ACC112 (cell line): ENCODE measurements around the gene YKT6.

Experiments
- H2AFZ ChIP-seq: fragments of 200-600 bp; sonication (generic); one replicate; pipeline ENCODE4 v1.6.0; 2017; ENCODE audit warnings: antibody characterized with exemption, low read length; ENCODE audit not compliant: unreplicated experiment
- H3K27ac ChIP-seq: fragments of 200-600 bp; sonication (generic); 2 replicates; pipeline ENCODE4 v1.5.1; 2014; ENCODE audit warnings: low read depth, mild to moderate bottlenecking, antibody characterized with exemption, low read length, moderate library complexity
- H3K27me3 ChIP-seq: fragments of 200-600 bp; sonication (generic); 2 replicates; pipeline ENCODE4 v1.6.1; 2014; ENCODE audit warnings: mild to moderate bottlenecking, antibody characterized with exemption, low read length, moderate library complexity, mixed read lengths; ENCODE audit not compliant: insufficient read depth
- H3K36me3 ChIP-seq: fragments of 200-600 bp; sonication (generic); 2 replicates; pipeline ENCODE4 v1.6.1; 2016; ENCODE audit warnings: mild to moderate bottlenecking, antibody characterized with exemption, low read length, moderate library complexity, mixed read lengths; ENCODE audit not compliant: insufficient read depth
- H3K4me1 ChIP-seq: fragments of 200-600 bp; sonication (generic); one replicate; pipeline ENCODE4 v1.6.1; 2016; ENCODE audit warnings: low read length, mixed read lengths; ENCODE audit not compliant: insufficient read depth, unreplicated experiment, control insufficient read depth
- H3K4me3 ChIP-seq: fragments of 200-600 bp; sonication (generic); 2 replicates; pipeline ENCODE4 v1.5.1; 2014; ENCODE audit warnings: mild to moderate bottlenecking, low read depth, low read length
- H3K79me2 ChIP-seq: fragments of 200-600 bp; sonication (generic); one replicate; pipeline ENCODE4 v1.6.0; 2016; ENCODE audit warnings: low read length; ENCODE audit not compliant: control insufficient read depth, unreplicated experiment, insufficient read depth

YKT6 gene

DNA sequence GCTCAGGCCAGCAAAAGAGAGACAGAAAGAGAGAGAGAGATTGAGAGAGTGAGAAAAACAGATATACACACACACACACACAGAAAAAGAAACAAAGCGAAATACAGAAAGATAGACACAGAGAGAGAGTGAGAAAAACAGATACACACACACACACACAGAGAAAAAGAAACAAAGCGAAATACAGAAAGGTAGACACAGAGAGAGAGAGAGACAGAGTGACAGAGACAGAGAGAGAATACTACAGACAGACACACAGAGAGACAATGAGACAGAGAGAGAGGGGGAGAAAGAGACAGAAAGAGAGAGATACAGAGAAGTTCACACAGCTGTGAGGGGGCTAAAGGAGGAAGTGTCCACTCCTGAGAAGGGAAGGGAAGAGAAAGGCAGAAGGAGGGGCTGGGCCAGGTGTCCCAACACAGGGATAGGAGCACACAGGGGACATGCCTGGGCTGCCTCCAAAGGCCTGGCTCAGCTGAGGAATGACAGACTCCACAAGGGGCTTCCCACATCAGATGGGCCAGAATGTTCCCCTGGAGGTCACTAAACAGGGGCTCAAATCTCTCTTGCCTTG, 15.8 kb upstream of the YKT6 start:
- Histone ChIP-seq H3K4me3 (no peak overlapping the region), H3K27me3 (peaks cover 3% of the 10 kb centered on the region; the same call in 1 of the 2 replicates), H2AFZ (peak overlapping the region; percentile 57), H3K79me2 (no peaks in the 10 kb centered on the region), H3K27ac (peak overlapping the region; percentile 25; the same call in 1 of the 2 replicates), H3K36me3 (no peaks in the 10 kb centered on the region), H3K4me1 (peaks cover 13% of the 10 kb centered on the region)

DNA sequence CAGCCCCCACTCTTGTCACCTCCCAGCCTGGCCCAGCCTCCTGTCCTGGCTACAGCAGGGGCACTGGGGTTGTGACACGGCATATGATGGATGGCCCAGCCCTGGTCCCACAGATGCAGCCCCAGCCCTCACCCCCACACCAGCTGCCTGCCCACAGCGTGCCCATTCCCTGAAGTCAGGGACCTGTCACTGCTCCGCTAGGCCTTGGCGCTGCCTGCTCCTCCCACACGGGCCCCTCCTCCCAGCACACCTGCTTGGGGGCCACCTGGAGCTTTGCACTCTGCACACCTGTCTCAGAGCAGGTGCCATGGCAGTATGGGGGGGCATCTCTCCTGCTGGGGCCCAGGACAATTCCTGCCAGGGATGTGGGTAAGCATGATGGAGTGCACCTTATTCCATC, 15.0 kb upstream of the YKT6 start:
- Histone ChIP-seq H3K4me3 (no peak overlapping the region), H3K79me2 (no peaks in the 10 kb centered on the region), H3K36me3 (no peaks in the 10 kb centered on the region), H2AFZ (no peak overlapping the region), H3K27ac (no peak overlapping the region), H3K27me3 (peaks cover under 1% of the 10 kb centered on the region; the same call in 1 of the 2 replicates), H3K4me1 (peaks cover 13% of the 10 kb centered on the region)

DNA sequence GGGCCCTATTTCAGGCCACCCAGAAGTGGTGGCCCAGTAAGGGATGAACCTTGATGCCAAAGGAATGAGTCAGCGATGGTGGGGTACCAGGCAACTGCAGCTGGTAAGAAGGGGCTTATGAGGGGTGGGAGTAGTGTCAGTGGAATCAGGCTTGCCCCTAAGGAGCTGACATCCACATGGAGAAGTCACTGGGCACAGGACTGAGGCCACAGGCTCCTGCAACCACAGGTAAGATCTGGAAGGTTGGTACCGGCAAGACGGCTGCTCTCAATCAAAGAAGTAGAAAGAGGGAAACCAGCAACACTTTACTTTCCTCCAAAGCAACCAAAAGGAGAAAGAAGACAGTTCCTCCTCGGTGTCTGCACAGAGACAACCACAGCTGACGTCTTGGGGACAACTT, 14.0 kb upstream of the YKT6 start:
- H3K4me3 ChIP-seq = no peak overlapping the region
- no peaks in the 10 kb centered on the region for H3K36me3 ChIP-seq
- H3K27me3 ChIP-seq = no peaks in the 10 kb centered on the region
- H3K79me2 ChIP-seq = no peaks in the 10 kb centered on the region
- H2AFZ ChIP-seq = no peak overlapping the region
- H3K27ac ChIP-seq = no peak overlapping the region
- H3K4me1 ChIP-seq = peaks cover 13% of the 10 kb centered on the region

DNA sequence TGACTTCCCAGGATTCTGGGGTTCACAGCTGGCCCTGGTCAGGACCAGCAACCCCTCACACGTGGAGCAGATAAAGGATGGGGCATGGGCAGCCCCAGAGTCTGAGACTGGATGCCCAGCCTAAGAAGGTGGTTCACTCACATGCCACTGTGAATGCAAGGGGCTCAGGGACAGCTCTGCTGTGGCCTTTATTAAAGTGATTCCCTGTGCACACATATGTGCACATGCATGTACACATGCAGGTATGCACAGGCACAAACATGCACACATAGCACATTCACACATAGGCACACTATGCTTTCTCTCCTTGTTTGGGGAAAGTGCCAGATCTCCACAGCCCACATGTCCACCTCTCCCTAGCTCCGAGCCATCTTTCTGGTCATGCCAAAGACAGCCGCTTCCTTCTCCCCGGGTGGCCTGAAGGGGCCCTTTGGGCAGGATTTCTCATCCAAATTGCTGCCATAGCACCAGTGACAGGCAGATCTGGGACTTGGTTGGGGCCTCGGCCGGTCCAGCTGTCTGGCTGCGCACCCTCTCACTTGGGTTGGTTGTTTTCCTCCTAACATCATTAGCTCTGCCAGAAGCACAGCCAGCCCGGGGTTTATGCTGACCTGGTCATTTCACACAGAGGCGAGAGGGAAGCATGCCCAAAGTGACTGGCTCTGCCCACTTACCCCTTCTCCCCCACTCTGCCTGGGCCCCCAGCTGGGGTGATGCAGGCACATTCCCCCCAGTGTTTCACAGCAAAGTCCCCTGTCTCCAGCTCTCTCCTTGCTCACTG, 13.0 kb upstream of the YKT6 start:
- H3K27ac ChIP-seq = no peak overlapping the region
- H3K36me3 ChIP-seq = no peaks in the 10 kb centered on the region
- no peak overlapping the region for H3K4me3 ChIP-seq
- H3K27me3 ChIP-seq = no peaks in the 10 kb centered on the region; the same call in 1 of the 2 replicates
- H3K79me2 ChIP-seq = no peaks in the 10 kb centered on the region
- H2AFZ ChIP-seq = no peak overlapping the region
- peaks cover 13% of the 10 kb centered on the region for H3K4me1 ChIP-seq

DNA sequence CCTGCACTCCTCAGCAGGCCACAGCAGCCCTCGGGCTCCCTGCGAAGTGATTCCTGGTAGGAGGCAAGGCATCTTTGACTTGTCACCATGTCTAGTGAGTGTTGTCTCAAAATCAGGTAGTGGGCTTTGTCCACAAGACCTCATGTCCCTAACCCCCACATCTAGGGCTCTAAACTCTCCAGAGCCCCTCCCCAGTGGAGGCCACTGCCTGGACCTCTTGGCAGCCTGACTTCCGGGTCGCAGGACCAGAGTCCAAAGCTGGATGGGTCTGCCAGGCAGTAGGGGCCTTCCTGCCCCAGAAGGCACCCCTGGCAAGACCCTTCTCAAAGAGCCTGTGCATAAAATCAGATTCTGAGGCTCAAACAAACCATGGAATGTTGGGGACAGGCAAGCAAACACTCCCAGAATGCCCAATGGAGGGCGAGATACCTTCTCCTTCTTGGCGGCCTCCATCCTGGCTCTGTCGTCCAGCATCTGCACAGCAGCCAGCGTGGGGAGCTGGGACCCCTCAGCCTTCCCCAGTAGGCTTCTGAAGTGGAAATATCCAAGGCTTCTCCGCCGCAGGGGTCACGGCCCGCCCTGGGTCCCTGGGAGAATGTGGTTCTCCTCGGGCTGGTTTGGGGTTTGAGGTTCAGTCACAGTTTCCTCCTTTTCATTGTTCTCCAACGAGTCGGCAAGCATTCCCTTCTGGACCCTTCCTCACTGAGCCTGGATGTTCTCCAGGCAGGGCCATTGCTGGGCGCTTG, 12.1 kb upstream of the YKT6 start:
- H3K4me1 ChIP-seq = peaks cover 13% of the 10 kb centered on the region
- no peak overlapping the region for H3K4me3 ChIP-seq
- no peaks in the 10 kb centered on the region for H3K79me2 ChIP-seq
- H3K27me3 ChIP-seq = no peaks in the 10 kb centered on the region; the same call in 1 of the 2 replicates
- no peak overlapping the region for H2AFZ ChIP-seq
- no peaks in the 10 kb centered on the region for H3K36me3 ChIP-seq
- no peak overlapping the region for H3K27ac ChIP-seq

DNA sequence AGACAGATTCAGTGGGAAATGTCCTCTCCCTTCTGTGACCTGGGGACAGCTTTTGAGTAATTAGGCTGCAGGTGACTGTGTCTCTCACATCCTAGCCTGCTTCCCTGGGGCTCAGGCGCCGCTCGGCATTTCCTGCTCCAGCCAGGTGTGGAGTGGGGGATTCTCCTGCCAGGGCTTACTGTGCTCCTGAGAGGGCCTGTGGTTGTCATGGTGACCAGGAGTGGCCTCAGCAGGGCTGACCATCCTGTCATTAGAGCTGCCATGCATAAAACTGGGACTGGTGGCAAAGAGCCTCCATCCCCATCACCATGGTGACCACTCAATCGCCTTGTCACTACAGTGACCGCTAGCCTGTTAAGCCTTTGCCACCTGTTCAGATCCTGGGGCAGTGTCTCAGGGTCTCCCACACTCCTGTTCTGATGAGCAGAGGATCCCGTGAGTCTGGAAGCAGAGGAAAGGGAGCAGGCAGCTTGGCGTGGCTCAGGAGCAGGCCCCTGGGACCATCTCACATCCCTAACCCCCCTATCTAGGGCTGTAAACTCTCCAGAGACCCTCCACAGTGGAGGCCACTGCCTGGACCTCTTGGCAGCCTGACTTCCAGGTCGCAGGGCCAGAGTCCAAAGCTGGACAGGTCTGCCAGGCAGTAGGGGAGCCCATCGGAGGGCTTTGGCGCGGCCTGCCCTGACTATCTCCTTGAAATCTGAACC, 11.3 kb upstream of the YKT6 start, which contains the start of gene GCK:
Gene GCK (minus strand): TSS at position 154 of the 707 bp plus-strand sequence. CDS start 486 bp downstream, outside the sequence.
- H2AFZ ChIP-seq = no peak within 1 kb of the TSS
- no peaks in the 10 kb centered on the region for H3K36me3 ChIP-seq
- H3K27me3 ChIP-seq = no peaks in the 10 kb centered on the region; the same call in 1 of the 2 replicates
- H3K79me2 ChIP-seq = no peaks in the 10 kb centered on the region
- no peak within 1 kb of the TSS for H3K27ac ChIP-seq
- no peak within 1 kb of the TSS for H3K4me3 ChIP-seq
- H3K4me1 ChIP-seq = peaks cover 9% of the 10 kb centered on the region

DNA sequence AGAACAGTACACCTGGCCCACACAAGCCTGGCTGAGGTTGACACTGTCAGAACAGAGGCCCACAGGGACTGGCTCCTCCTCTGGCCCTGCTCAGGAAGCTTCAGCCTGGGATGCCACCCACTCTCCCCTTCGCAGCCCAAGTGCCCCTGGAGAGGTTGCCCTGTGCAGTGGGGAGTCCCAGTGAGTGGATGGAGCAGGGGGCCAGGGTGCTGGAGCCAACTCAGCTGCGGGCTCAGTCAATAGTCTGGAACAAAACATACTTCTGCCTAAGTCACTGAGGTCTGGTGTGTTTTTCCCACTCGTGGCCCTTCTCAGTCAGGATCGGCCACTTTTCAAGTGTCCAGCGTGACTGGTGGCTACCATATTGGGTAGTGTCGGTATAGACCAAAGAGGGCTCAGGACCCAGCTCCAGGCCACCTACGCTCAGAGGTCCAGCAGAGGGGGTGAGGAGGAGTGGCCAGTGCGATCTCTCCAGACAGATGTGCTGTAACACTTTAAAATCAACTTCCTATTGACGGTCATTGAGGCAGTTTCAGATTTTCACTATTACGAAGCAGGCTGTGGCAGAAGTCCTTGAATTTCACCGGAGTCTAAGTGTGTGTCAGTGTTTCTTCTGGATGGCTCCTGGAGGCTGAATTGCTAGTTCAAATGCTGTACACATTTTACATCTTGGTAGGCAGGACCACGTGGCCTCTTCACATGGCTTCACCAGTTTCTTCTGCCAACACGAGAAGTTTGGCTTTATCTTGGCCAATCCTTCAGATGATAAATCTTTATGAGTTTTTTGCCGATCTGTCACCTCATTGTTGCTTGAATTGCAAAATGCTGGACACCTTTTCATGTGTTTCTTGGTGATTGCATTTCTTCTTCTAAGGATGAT, 10.5 kb upstream of the YKT6 start:
- Histone ChIP-seq H3K4me3 (no peak overlapping the region), H3K27ac (no peak overlapping the region), H3K4me1 (peaks cover 2% of the 10 kb centered on the region), H3K79me2 (no peaks in the 10 kb centered on the region), H3K36me3 (no peaks in the 10 kb centered on the region), H3K27me3 (no peaks in the 10 kb centered on the region; the same call in 1 of the 2 replicates), H2AFZ (no peak overlapping the region)

DNA sequence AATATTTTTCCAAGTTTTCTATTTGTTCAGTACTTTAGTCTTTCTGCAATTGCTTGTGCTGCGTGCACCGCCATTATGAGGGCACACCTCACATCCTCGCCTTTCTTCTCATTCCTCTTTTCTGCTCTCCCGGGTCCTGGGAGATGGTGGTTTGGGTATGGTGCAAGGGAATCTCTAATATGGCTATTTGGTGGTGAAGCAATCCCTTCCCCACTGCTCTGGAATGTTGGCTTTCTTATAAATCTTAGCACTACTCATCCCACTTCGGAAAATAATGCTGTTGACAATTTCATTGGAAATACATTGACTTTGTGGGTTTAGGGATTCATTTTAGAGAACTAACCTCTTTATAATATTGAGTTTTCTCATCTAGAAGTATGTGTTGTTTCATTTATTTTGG, 9.6 kb upstream of the YKT6 start:
- Histone ChIP-seq H3K36me3 (no peaks in the 10 kb centered on the region), H3K27ac (no peak overlapping the region), H3K4me1 (peaks cover 3% of the 10 kb centered on the region), H3K27me3 (no peaks in the 10 kb centered on the region; the same call in 1 of the 2 replicates), H2AFZ (no peak overlapping the region), H3K4me3 (no peak overlapping the region), H3K79me2 (no peaks in the 10 kb centered on the region)

DNA sequence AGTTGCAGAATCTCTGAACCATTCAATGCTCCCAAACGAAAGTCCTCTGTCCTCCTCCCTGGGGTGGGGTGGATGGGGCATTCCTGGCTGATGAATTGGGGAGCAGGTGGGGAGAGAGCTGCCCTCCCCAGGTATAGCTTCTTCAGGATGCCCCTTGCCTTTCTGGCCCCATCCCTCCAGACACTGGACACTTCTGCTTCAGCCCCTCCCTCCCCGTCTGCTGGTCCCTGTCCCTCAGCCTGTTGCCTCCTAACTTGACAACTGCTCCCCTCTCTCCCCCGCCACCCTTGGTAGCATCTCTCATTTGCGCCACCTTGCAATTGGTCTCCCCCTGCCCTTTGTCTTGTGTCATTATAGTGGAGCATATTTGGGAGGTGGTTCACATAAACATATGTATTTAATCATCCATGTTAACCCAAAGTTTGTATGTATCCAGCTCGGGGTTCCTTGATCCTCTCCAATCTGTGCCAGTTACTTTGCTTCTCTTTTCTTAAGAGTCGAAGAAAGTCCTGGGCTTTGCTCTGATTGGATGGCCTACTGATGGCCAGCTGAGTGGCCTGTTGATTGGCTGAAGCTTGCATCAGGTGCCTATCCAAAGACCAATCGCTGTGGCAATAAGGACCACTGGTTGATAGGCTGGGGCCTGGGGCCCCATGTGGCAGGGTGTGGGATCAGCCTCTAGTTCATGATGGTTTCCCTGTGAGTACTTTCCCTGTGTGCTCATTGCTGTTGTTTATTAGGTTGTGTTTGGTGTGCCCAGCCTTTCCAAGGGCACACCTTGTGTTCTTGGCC, 7.6 kb upstream of the YKT6 start:
- Histone ChIP-seq H3K36me3 (no peaks in the 10 kb centered on the region), H3K4me3 (no peak overlapping the region), H2AFZ (no peak overlapping the region), H3K79me2 (no peaks in the 10 kb centered on the region), H3K27ac (no peak overlapping the region), H3K27me3 (no peaks in the 10 kb centered on the region; the same call in none of the 2 replicates), H3K4me1 (peaks cover 5% of the 10 kb centered on the region)
